ENCODE measurements around the gene EPS15.

DNA sequence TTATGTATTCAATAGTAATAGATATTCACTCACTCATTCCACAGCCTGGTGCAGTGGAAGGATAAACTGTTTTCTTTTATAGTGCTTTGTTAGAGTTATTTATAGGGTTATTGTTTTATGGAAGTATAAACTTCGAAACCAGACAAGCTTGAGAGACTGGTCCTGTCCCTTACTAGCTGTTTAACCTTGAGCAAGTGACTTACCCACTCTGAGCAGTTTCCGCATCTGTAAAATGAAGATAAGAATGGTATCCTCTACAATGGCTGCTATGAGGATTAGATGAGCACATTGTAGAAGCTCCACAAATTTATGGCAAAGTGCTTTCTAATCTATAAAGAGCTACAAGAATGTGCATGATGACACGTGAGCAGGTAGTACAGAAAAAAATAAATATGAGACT is 30.8 kb upstream of the EPS15 start:
- TF ChIP-seq, protein P1, sequence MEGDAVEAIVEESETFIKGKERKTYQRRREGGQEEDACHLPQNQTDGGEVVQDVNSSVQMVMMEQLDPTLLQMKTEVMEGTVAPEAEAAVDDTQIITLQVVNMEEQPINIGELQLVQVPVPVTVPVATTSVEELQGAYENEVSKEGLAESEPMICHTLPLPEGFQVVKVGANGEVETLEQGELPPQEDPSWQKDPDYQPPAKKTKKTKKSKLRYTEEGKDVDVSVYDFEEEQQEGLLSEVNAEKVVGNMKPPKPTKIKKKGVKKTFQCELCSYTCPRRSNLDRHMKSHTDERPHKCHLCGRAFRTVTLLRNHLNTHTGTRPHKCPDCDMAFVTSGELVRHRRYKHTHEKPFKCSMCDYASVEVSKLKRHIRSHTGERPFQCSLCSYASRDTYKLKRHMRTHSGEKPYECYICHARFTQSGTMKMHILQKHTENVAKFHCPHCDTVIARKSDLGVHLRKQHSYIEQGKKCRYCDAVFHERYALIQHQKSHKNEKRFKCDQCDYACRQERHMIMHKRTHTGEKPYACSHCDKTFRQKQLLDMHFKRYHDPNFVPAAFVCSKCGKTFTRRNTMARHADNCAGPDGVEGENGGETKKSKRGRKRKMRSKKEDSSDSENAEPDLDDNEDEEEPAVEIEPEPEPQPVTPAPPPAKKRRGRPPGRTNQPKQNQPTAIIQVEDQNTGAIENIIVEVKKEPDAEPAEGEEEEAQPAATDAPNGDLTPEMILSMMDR (IDR thresholded peaks at IDR 0.05) = no peak
- TF ChIP-seq EP300 (IDR thresholded peaks at IDR 0.05) (no peak), POLR2A (IDR thresholded peaks at IDR 0.05) (no peak), POLR2AphosphoS5 (IDR thresholded peaks at IDR 0.05) (no peak)

All from gastroesophageal sphincter (tissue), 3 donors.